Gastroesophageal sphincter (tissue), 3 donors: ENCODE results near the gene TMEM63A.

Source experiments
- CTCF ChIP-seq, 4 experiments: fragments of 200-600 bp in 2 of 4; fragments of 450-650 bp in 2 of 4; sonication (generic) in 1 of 4; IDR thresholded peaks; one replicate each; pipeline ENCODE4 v1.5.1; 2017 to 2019; ENCODE audit warnings: antibody characterized with exemption in 4 of 4, mild to moderate bottlenecking in 2 of 4, moderate library complexity in 2 of 4
- POLR2A ChIP-seq, 2 donors: fragments of 450-650 bp; IDR thresholded peaks; one replicate each; pipeline ENCODE4 v1.6.1; 2017; ENCODE audit warnings: antibody characterized with exemption in 2 of 2, mild to moderate bottlenecking in 2 of 2, moderate library complexity in 1 of 2
- POLR2AphosphoS5 ChIP-seq: sonication (generic); formaldehyde crosslinking; IDR thresholded peaks from one replicate; pipeline ENCODE4 v1.6.1; 2017; ENCODE audit warnings: antibody characterized with exemption

- TF ChIP-seq CTCF (IDR thresholded peaks at IDR 0.05) (peak in 3 of 4 experiments; percentile 39 to 59 (median 40)), POLR2AphosphoS5 (peak; percentile 10), POLR2A (IDR thresholded peaks at IDR 0.05) (no peak)
Observed at GRCh38 chr1:225877580-225877979, 4.6 kb downstream of the TMEM63A start.
